Mesenchymal stem cell (in vitro differentiated cells and primary cell): Measurements from ENCODE around the gene YIPF5.

Source experiments
- DNase-seq: peaks from one replicate; pipeline ENCODE4 v3.0.0-alpha.2; 2013
- H2AFZ ChIP-seq: one replicate; pipeline ENCODE4 v1.6.1; 2013; ENCODE audit warnings: low read depth, mild to moderate bottlenecking, control low read depth, inconsistent platforms, low read length, moderate library complexity
- H2AK5ac ChIP-seq: 2 replicates; pipeline ENCODE4 v1.6.1; 2013; ENCODE audit warnings: low read length, moderate library complexity, mild to moderate bottlenecking, inconsistent platforms; ENCODE audit not compliant: severe bottlenecking
- H2BK120ac ChIP-seq: one replicate; pipeline ENCODE4 v1.6.1; 2013; ENCODE audit warnings: low read depth, mild to moderate bottlenecking, inconsistent platforms, low read length, moderate library complexity
- H2BK12ac ChIP-seq, 2 experiments: one replicate each; pipeline ENCODE4 v1.6.1; 2013; ENCODE audit warnings: inconsistent platforms in 2 of 2, low read length in 2 of 2, mild to moderate bottlenecking in 2 of 2, moderate library complexity in 2 of 2, control low read depth in 1 of 2
- H2BK15ac ChIP-seq: one replicate; pipeline ENCODE4 v1.6.1; 2013; ENCODE audit warnings: mild to moderate bottlenecking, low read depth, inconsistent platforms; ENCODE audit not compliant: poor library complexity, severe bottlenecking
- H2BK5ac ChIP-seq: 2 replicates; pipeline ENCODE4 v1.6.1; 2013; ENCODE audit warnings: low read depth, mild to moderate bottlenecking, low read length, control low read depth, inconsistent platforms; ENCODE audit not compliant: poor library complexity, severe bottlenecking
- H3K14ac ChIP-seq, 2 experiments: one replicate each; pipeline ENCODE4 v1.6.1; 2013; ENCODE audit warnings: inconsistent platforms in 2 of 2, low read length in 2 of 2, control low read depth in 1 of 2, mild to moderate bottlenecking in 1 of 2, moderate library complexity in 1 of 2
- H3K18ac ChIP-seq, 2 experiments: one replicate each; pipeline ENCODE4 v1.6.1; 2013; ENCODE audit warnings: inconsistent platforms in 2 of 2, low read length in 2 of 2, control low read depth in 1 of 2, low read depth in 1 of 2, mild to moderate bottlenecking in 1 of 2
- H3K23ac ChIP-seq, 2 experiments: one replicate each; pipeline ENCODE4 v1.6.1; 2013; ENCODE audit warnings: inconsistent platforms in 2 of 2, low read length in 2 of 2, mild to moderate bottlenecking in 2 of 2, moderate library complexity in 2 of 2, control low read depth in 1 of 2
- H3K27ac ChIP-seq: 2 replicates; pipeline ENCODE4 v1.5.1; 2013; ENCODE audit warnings: mild to moderate bottlenecking, moderate library complexity, low read length, control low read depth, inconsistent platforms; ENCODE audit not compliant: poor library complexity, severe bottlenecking
- H3K27me3 ChIP-seq, 2 experiments: 2 replicates each; pipeline versions ENCODE4 v1.6.1 to v1.7.0; 2013; ENCODE audit warnings: low read length in 2 of 2, mild to moderate bottlenecking in 2 of 2, moderate library complexity in 2 of 2, control low read depth in 1 of 2, inconsistent platforms in 1 of 2; ENCODE audit not compliant: control insufficient read depth in 1 of 2, insufficient read depth in 1 of 2
- H3K36me3 ChIP-seq, 2 experiments: 2 replicates each; pipeline versions ENCODE4 v1.6.1 to v1.7.0; 2013; ENCODE audit warnings: low read length in 2 of 2, control low read depth in 1 of 2, inconsistent platforms in 1 of 2, low read depth in 1 of 2, mild to moderate bottlenecking in 1 of 2; ENCODE audit not compliant: insufficient read depth in 2 of 2, control insufficient read depth in 1 of 2
- H3K4ac ChIP-seq, 2 experiments: one replicate each; pipeline ENCODE4 v1.6.1; 2013; ENCODE audit warnings: inconsistent platforms in 2 of 2, low read length in 2 of 2, mild to moderate bottlenecking in 2 of 2, moderate library complexity in 2 of 2, control low read depth in 1 of 2, low read depth in 1 of 2
- H3K4me1 ChIP-seq: 2 replicates; pipeline ENCODE4 v1.6.1; 2013; ENCODE audit warnings: low read depth, low read length, control low read depth; ENCODE audit not compliant: control insufficient read depth, insufficient read depth
- H3K4me2 ChIP-seq: 2 replicates; pipeline ENCODE4 v1.6.1; 2013; ENCODE audit warnings: low read length, mild to moderate bottlenecking, inconsistent platforms; ENCODE audit not compliant: poor library complexity, severe bottlenecking
- H3K4me3 ChIP-seq, 2 experiments: 2 replicates each; pipeline versions ENCODE4 v1.5.1 to v1.7.0; 2013; ENCODE audit warnings: low read length in 2 of 2, mild to moderate bottlenecking in 2 of 2, control low read depth in 1 of 2, low read depth in 1 of 2; ENCODE audit not compliant: insufficient read depth in 1 of 2
- H3K79me1 ChIP-seq: replicated peaks from 2 replicates; pipeline ENCODE4 v1.6.1; 2013; ENCODE audit warnings: mild to moderate bottlenecking, control low read depth, low read length, inconsistent platforms; ENCODE audit not compliant: poor library complexity, severe bottlenecking
- H3K9ac ChIP-seq: 2 replicates; pipeline ENCODE4 v1.7.0; 2013; ENCODE audit warnings: mild to moderate bottlenecking, low read length, moderate library complexity
- H3K9me3 ChIP-seq: 2 replicates; pipeline ENCODE4 v1.7.0; 2013; ENCODE audit warnings: mild to moderate bottlenecking, low read length; ENCODE audit not compliant: control insufficient read depth
- H4K8ac ChIP-seq: one replicate; pipeline ENCODE4 v1.6.1; 2013; ENCODE audit warnings: inconsistent platforms, mild to moderate bottlenecking, low read length, moderate library complexity
- H4K91ac ChIP-seq: one replicate; pipeline ENCODE4 v1.6.1; 2013; ENCODE audit warnings: mild to moderate bottlenecking, low read length, inconsistent platforms
- WGBS: methylation state at CpG from one replicate; pipeline ENCODE4 v1.1.7; 2013; ENCODE audit warnings: mixed read lengths; 5-methylcytosine and 5-hydroxymethylcytosine counted together

Gene YIPF5

GRCh38 chr5:144135113-144135762 is 35.2 kb downstream of the YIPF5 start:
- no peak overlapping the region for H3K27ac ChIP-seq
- H2BK5ac ChIP-seq, result no peak overlapping the region
- H2BK12ac ChIP-seq, result no peak overlapping the region
- no peaks in the 10 kb centered on the region for H3K79me1 ChIP-seq
- H3K27me3 ChIP-seq, result no peaks in the 10 kb centered on the region
- H2BK15ac ChIP-seq, result no peak overlapping the region
- H3K14ac ChIP-seq, result no peak overlapping the region
- H4K91ac ChIP-seq, result no peak overlapping the region
- no peaks in the 10 kb centered on the region for H3K9me3 ChIP-seq
- WGBS, result 97% methylated on average over 2 of the region's 3 CpGs
- H3K9ac ChIP-seq, result no peak overlapping the region
- H3K4me3 ChIP-seq, result no peak overlapping the region
- H2BK120ac ChIP-seq, result no peak overlapping the region
- H3K4me1 ChIP-seq, result no peaks in the 10 kb centered on the region
- no peak for DNase-seq
- H3K23ac ChIP-seq, result no peak overlapping the region
- no peak overlapping the region for H3K4ac ChIP-seq
- no peak overlapping the region for H2AK5ac ChIP-seq
- no peak overlapping the region for H4K8ac ChIP-seq
- H3K18ac ChIP-seq, result no peak overlapping the region
- no peaks in the 10 kb centered on the region for H3K36me3 ChIP-seq
- H3K4me2 ChIP-seq, result no peak overlapping the region
- H2AFZ ChIP-seq, result no peak overlapping the region

GRCh38 chr5:144134194-144134826 is 36.1 kb downstream of the YIPF5 start:
- H2BK15ac ChIP-seq, result no peak overlapping the region
- no peak overlapping the region for H2BK12ac ChIP-seq

GRCh38 chr5:144133050-144133633 is 37.3 kb downstream of the YIPF5 start:
- Histone ChIP-seq H3K14ac (no peak overlapping the region), H3K9ac (no peak overlapping the region), H2AK5ac (no peak overlapping the region), H2BK15ac (no peak overlapping the region), H2BK5ac (no peak overlapping the region), H3K4ac (no peak overlapping the region), H4K8ac (no peak overlapping the region), H3K27ac (no peak overlapping the region), H3K18ac (no peak overlapping the region), H2AFZ (no peak overlapping the region), H4K91ac (no peak overlapping the region), H3K4me3 (no peak overlapping the region), H3K36me3 (no peaks in the 10 kb centered on the region), H3K23ac (no peak overlapping the region), H2BK12ac (no peak overlapping the region), H2BK120ac (no peak overlapping the region), H3K4me2 (no peak overlapping the region), H3K27me3 (no peaks in the 10 kb centered on the region), H3K79me1 (no peaks in the 10 kb centered on the region), H3K4me1 (no peaks in the 10 kb centered on the region), H3K9me3 (no peaks in the 10 kb centered on the region)
- WGBS, result 93% methylated on average over 2 of the region's 4 CpGs
- no peak for DNase-seq

More at GRCh38 chr5:144134194-144134826, 36.1 kb downstream of the YIPF5 start:
- H2AK5ac ChIP-seq, result no peak overlapping the region
- H3K79me1 ChIP-seq, result no peaks in the 10 kb centered on the region
- H2BK120ac ChIP-seq, result no peak overlapping the region
- no peak overlapping the region for H3K4me2 ChIP-seq
- H3K4me3 ChIP-seq, result no peak overlapping the region
- WGBS, result 88% methylated on average over 2 of the region's 2 CpGs
- no peak overlapping the region for H3K23ac ChIP-seq
- H4K8ac ChIP-seq, result no peak overlapping the region
- no peaks in the 10 kb centered on the region for H3K9me3 ChIP-seq
- no peak overlapping the region for H2BK5ac ChIP-seq
- H3K27ac ChIP-seq, result no peak overlapping the region
- H3K4ac ChIP-seq, result no peak overlapping the region
- no peak overlapping the region for H4K91ac ChIP-seq
- H3K9ac ChIP-seq, result no peak overlapping the region
- H3K27me3 ChIP-seq, result no peaks in the 10 kb centered on the region
- DNase-seq, result no peak
- H3K36me3 ChIP-seq, result no peaks in the 10 kb centered on the region
- H2AFZ ChIP-seq, result no peak overlapping the region
- H3K14ac ChIP-seq, result no peak overlapping the region
- no peaks in the 10 kb centered on the region for H3K4me1 ChIP-seq
- H3K18ac ChIP-seq, result no peak overlapping the region

- H2BK120ac ChIP-seq, result no peak overlapping the region
- H3K9me3 ChIP-seq, result no peaks in the 10 kb centered on the region
- no peaks in the 10 kb centered on the region for H3K36me3 ChIP-seq
- H3K79me1 ChIP-seq, result no peaks in the 10 kb centered on the region
- H3K27me3 ChIP-seq, result no peaks in the 10 kb centered on the region
- H3K27ac ChIP-seq, result no peak overlapping the region
- no peak overlapping the region for H3K18ac ChIP-seq
- no peak for DNase-seq
- H4K8ac ChIP-seq, result no peak overlapping the region
- no peak overlapping the region for H3K23ac ChIP-seq
- H3K14ac ChIP-seq, result no peak overlapping the region
- H2BK12ac ChIP-seq, result no peak overlapping the region
- H3K4me1 ChIP-seq, result no peaks in the 10 kb centered on the region
- no peak overlapping the region for H3K4me3 ChIP-seq
- H2AK5ac ChIP-seq, result no peak overlapping the region
- WGBS, result 88% methylated on average over 2 of the region's 4 CpGs
- no peak overlapping the region for H4K91ac ChIP-seq
- no peak overlapping the region for H2AFZ ChIP-seq
- no peak overlapping the region for H3K4me2 ChIP-seq
- no peak overlapping the region for H2BK5ac ChIP-seq
- H2BK15ac ChIP-seq, result no peak overlapping the region
- H3K4ac ChIP-seq, result no peak overlapping the region
- no peak overlapping the region for H3K9ac ChIP-seq
Observed at GRCh38 chr5:144131261-144131660, 39.2 kb downstream of the YIPF5 start.
